Renal pelvis (tissue), 4 donors: ENCODE data around the gene MRPL55. TPM values are rescaled to one million over a fixed set of nuclear protein-coding genes. Genes with fewer than 3 reads are reported as not detected.
"Not testable (repeated sequence)": the region's sequence is repeated elsewhere in the genome, so short reads cannot be mapped to it uniquely, and the experiment has no call there.

Source experiments
- DNase-seq: peaks from one replicate; pipeline ENCODE4 v3.0.0-alpha.2; 2013
- polyA plus RNA-seq, 3 donors: library from polyadenylated mRNA; unstranded; fragments of 120-200 nt; gene quantifications; one replicate each; pipeline ENCODE4 v1.2.1, GENCODE V29; 2013; ENCODE audit not compliant: insufficient read length in 3 of 3

The MRPL55 gene
- polyA plus RNA-seq, 3 donors: 48.5 to 55.6 (median 54.4) TPM

DNA sequence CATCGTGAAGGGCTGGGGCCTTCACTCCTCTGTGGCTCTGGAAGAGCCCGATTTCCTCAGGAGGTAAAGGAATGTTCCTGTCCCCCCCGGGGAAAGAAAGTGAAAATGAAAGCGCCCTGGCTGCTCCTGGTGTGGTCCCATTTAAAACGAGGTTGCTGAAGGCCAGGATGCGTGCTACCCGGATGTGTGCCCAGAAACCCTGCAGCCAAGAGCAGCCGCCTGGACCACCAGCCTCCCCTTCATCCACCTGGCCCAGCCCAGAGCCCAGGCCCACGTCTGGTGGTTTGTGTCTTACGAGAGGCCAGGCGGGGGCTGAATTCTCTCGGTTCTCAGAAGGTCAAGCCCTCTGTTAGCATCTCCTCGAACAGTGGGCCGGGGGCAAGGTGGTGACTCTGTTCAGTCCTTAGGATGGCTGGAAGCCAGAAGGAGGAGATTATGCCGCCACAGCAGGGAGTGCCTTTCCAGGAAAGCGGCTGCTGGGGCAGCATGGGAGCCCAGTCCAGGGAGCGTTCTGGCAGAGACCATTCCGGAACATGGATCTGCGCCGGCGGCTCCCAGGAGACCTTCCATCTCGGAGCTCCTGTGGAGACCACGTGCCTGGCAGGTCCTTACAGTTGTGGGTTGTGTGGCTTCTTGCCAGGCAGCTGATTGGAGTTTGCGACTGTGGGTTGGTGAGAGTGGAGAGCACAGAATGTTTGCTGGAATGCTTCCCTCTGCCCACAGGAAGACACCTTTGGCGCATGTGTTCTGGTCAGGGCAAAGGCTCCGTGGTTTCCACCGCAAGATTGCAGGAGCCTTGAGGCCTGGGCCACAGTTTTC is 32.3 kb upstream of the MRPL55 start:
- no peak for DNase-seq

DNA sequence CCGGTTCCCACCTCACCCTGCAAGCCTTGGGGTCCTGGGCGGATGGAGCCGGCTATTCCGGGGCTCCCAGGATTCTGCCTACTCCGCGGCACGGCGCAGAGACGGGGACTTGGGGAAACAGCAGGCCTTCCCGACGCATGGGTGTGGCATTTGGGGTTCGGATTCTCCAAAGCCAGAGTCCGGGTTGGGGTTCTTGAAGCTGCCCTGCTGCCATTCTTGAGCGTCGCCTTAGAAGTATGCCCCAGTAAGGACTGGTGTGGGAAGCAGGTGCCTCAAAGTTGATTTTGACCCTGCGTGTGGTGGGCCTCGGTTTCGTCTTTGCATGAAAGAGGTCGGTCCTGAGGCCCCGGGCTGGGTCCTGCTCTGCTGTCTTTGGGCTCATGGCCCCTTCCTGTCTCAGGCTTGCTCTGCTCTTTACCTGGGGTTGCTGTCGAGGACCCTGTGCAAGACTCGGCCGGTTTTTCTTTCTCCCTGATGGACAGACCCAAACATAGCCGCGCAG is 31.7 kb upstream of the MRPL55 start:
- no peak for DNase-seq

DNA sequence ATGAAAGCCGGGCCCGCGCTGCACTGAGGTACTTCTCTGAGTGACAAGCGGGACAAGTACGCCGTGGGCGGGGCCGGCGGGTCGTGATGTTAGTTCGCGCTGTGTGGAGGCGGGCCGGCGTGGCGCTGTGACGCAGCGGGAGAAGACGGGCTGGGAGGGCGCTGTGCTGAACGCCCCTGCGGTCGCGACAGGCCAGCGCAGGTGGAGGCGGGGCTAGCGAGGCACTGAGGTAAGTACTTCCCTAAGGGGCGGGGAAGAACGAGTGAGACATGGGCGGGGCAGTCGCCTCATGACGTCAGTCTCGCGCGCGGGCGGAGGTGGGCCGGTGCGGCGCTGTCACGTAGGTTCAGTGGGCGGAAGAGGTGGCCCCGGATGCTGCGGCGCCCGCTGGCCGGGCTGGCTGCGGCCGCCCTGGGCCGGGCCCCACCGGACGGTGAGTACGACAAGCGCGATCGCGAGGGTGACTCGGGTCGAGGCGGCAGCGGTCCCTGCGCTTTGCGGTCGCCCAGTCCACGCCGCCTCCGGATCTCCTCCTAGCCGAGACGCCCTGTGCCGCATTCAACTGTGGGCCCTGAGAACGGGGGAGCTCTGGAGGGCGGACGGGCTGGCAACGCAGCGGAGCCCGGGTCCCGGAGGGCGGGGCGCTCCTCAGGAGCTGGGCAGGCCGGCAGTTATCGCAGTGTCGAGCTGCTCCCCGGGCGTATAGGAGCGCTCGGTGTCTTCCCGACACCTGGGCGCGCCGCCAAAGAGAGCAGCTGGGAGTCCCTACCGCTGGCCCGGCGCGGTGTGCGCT is 31.0 kb upstream of the MRPL55 start, which contains the start of gene GUK1:
Gene GUK1, plus strand, starts transcription at position 349 of the 793 bp plus-strand sequence. Its CDS starts 24 bp downstream, at position 373.
- DNase-seq: peak; percentile 98

DNA sequence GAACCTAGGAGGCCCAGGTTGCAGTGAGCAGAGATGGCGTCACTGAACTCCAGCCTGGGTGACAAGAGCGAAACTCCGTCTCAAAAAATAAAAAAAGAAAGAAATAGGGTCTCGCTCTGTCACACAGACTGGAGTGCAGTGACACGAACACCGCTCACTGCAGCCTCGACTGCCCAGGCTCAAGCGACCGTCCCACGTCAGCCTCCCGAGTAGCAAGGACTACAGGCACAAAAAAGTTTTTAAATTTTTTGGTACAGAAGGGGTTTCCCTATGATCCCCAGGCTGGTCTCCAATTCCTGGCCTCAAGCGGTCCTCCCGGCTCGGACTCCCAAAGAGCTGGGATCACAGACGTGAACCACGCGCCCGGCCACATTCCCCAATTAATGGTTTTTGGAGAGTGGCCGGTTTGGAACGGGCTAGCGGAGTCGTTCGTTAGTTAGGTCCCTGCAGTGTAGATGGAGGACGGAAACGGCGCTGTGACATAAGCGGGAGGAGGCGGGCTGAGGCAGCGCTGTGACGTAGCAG is 30.4 kb upstream of the MRPL55 start:
- DNase-seq: no peak

DNA sequence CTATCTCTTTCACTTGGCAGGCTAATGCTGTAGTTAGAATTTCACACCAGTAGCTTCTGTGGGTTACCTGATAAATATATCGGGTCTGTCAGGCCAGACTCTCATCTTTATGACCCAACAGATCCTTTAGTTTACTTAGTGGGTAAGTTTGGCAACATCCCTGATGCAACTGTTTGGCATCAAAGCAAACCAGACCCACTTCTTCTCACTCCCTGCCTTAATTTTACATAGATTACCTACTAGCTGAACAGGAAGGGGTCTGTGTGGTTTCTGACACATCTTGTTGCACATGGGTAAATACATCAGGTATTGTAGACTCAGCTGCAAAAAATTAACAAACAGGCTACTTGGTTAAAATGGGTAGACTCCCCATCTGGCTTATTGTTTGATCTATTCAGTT is 27.8 kb upstream of the MRPL55 start:
- no peak for DNase-seq

DNA sequence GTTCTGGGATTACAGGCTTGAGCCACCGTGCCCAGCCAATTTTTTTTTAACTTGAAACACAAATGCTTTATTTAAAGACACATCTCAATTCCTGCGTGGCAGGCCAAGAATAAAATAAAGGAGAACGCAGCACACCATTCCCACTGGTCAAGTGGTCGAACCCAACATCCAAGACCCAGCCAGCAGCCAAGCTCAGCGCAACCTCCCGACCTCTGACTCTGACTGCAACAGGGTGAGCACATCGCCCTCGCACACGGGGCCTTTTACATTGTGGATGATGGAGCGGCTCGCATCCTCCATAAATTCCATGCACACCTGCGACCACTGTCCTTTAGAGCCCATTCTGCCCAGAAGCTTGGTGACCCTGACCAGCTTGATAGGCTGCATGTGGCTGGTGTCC is 25.5 kb upstream of the MRPL55 start:
- DNase-seq: no peak

DNA sequence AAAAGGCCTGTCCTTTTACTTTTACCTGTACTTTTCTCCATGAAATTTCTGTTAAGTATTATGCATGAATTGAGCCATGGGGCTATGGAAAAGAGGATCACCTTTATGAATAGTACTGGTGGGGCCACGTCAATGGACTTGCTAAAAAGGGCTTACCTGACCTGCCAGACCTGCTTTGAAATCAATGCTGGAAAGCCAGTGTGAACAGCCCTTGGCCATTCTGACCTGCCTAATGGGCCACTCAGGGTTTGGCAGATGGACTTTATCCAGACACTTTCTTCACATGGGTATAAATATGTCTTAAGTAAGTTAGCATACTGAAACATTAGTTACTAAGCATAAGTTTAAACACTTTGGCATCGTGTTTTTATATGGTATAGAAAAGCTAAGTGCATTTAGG is 22.7 kb upstream of the MRPL55 start:
- DNase-seq: no peak

DNA sequence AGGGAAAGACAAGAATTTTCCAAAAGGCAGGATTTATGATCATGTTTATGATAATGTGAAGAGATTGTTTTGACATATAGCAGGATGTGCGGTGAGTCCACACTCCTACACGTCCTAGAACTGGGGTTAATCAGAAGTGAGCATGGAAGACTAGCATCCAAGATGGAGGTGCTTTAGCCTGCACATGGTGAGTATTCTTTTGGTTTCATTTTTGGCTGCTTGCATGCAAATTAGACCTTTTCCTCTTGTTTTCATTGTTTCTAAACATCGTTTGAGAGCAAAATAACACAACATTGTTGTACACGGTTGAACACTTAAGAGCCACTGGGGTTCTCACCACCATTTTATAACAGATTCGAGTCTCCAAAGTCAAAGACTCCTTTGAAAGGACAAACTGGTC is 16.1 kb upstream of the MRPL55 start:
- DNase-seq: no peak

DNA sequence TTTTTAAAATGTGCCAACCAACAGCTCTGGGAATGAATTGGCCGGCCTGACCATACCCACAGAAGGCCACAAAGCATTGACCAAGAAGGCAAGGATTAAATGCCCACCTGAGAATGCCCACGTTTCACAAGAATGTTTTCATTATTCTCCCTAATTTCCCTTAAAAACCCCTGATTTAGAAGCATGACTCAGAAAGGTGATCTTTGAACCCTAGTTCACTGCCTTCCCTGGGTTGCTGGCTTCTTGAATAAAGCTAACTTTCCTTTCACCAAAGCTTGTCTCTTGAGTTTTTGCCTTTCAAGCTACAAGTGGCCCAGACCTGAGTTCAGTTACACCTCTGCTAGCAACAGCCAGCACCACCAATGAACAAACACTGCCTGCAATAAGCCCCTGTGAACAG is 14.4 kb upstream of the MRPL55 start:
- DNase-seq: no peak

DNA sequence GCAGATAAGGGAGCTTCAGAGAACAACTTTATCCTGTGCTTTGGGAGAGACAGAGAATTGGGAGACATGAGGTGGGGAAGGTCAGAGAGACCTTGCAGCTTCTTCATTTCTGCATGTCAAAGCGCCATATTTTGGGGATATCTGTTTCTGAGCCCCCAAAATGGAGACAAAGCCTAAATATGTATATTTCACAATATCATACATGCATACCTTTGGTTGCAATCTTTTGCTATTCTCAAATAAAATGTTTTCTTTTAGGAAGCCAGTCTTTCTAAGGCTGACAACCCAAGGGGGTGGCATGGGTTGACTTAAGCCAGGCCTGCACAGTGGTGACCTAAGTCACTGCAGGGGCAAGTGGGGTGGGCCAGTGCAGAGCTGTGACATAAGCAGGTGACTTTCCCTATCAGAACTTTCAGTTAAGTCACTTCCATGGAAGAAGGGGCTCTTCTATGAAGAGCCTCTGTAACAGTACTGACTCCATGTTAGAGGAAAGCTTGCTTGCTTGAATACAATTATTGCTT is 13.9 kb upstream of the MRPL55 start:
- no peak for DNase-seq

DNA sequence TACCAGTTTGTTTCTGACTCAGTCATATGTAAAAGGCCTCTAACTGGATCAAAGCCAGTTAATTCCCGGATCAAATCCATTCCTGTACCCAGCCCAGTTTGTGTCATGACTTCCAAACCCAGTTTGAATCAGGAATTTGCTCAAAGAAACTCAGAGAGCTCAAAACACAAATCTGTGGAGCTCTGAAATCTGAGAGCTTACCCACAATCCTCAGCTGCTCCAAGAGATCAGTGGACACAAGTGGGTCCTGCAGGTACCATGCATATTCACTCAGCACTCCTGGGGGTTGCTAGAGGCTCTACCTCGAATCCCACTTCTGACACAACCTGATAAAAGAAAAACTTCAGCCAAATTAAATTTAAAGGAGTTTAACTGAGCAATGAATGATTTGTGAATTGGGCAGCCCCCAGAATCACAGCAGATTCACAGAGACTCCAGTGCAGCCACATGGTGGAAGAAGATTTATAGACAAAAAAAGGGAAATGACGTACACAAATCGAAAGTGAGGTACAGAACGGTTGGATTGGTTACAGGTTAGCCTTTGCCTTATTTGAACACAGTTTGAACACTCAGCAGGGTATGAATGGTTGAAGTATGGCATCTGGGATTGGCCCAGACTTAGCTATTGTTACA is 11.9 kb upstream of the MRPL55 start:
- DNase-seq: no peak

DNA sequence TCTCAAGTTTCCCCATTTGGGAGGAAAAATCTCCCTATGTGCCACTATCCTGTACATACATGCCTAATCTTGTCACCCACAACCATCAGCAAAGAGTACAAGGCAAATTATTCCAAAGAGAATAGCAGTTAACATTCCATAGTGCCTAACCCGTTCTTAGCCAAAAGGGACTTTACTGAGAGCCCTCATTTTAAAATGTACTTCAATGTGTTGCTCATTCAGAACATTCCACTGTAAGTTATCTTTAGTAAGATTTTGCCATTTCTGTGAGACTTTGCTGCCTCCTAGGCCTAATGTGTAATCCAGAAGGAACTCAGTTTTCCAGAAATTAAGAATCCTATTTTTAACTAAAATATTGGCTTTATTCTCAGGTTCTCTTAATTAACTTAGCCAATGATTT is 11.3 kb upstream of the MRPL55 start:
- DNase-seq: no peak

DNA sequence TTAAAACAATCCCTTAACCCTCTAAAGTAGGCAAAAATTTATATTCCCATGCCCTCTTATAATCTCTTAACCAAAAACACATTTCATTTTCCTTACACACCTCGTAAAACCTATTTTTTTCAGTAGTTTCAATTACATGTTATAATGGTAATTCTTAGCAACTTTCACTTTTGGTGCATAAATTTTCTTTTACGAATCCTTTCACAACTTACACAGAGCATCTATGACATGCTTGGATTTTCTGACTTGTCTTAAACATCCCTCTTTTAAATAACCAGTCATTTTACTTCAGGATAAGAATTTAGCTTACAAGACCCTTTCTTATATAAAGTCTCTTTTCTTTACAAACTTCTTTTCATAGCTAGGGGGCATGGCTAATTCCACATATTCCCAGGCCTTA is 8.9 kb upstream of the MRPL55 start:
- no peak for DNase-seq

DNA sequence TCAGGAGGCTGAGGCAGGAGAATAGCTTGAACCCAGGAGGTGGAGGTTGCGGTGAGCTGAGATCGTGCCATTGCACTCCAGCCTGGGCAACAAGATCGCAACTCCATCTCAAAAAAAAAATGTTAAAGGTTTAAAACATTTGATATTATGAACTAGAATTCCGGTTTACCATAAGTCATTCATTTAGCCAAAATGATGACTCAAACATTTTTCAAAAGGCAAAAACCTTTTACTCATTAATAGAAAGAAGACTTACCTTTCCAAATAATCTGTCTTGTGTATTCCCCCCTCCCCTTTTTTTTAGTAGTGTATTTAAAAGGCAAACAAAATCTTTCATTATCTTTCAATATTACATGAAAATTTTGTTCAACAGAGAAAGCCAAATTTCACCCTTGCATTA is 8.2 kb upstream of the MRPL55 start:
- no peak for DNase-seq

DNA sequence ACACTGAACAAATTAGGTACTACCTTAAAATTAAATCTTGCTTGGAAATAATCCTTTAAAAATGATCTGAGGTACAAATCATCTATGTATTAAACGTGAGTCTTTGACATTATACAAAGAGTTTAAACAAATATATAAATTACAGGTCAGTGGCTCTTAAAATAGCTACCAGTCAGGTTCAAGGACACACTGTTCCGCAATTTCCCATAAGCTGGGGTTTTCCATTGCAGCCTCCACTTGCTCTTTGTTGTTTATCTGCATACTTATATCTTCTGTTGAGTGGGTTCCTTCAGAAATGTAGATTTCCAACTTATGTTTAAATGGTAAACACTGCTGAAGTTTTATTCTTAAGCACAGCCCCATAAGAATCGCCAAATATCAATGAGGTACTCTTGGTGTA is 5.7 kb upstream of the MRPL55 start:
- DNase-seq: no peak

DNA sequence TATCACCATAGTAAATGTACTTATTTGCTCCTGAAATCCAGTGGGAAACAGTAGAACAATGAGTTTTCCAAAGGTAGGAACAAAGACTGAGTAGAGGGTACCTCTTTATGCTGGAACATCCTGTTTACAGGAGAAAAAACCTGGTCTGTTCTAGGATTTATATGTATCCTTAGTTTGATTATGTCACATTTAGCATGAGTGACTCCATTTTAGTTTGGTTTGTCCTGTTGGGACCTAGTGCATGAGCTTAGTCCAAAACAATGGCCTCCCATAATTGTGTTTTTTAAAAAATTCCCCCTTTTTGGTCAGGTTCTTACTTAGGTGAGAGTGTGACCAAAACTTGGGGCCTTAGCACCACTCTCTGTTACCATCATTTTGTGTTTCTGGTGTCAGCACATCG is 3.5 kb upstream of the MRPL55 start:
- no peak for DNase-seq

DNA sequence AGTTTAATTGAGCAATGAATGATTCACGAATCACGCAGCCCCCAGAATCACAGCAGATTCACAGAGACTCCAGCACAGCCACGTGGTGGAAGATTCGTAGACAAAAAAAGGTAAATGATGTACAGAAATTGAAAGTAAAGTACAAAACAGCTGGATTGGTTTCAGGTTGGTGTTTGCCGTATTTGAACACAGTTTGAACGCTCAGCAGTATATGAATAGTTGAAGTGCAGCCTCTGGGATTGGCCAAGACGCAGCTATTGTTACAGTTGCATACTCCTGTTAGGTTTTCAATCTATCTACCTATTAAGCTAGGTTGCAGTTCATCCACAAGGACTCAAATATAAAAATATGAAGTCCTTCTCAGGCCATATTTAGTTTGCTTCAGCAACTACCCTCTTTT is 3.1 kb upstream of the MRPL55 start:
- DNase-seq: no peak

DNA sequence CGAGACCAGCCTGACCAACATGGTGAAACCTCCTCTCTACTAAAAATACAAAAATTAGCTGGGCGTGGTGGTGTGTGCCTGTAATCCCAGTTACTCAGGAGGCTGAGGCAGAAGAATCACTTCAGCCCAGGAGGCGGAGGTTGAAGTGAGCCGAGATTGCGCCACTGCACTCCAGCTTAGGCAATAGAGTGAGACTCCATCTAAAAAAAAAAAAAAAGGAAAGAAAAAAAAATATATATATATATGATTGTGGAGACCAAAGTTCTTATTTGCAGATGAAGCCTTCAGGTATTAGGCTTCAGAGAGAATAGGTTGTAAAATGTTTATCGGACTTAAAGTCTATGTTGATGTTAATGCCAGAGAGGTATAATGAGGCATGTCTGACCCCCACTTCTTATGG is 2.2 kb upstream of the MRPL55 start:
- not testable (repeated sequence) for DNase-seq

DNA sequence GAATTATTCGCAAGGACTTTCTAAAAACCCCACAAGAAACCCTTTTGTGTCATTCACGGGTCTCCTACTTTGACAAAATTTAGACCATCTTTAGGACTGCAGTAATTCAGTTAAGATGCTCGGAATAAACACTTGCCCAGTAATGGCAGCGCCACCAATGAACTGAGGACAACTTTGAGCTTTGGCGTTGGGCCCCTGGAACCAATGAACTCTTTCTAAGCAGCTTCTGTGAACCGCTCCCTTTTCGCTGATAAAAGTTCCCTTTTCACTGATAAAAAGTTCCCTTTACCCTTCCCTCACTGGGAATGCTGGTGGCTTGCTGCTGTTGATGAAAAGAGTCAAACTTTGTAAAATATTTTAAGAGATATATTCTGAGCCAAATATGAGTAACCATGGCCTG is 1.5 kb upstream of the MRPL55 start:
- DNase-seq: no peak

DNA sequence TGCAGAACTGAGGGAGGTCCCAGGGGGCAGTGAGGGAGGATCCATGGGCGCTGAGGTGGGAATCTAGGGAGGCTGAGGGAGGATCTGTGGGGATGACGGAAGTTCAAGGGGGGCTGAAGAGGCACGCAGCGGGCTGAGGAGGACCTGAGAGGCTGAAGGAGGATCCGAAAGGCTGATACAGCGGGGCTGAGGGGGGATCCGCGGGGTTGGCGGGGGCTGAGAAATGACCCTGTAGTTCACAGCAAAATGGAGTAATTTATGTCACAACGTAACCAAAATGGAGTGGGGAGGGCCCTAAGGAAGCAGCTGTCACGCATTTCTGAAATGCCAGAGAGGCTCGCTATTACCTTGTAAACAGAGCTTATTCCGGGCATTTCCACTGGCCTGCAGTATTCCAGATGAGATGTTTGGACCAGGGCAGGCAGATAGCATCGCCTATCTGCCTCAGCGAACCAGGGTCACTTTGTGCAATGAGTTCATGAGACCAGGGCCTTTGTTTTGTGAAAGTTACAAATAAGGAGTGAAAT is 926 bp upstream of the MRPL55 start:
- peak; percentile 54 for DNase-seq

DNA sequence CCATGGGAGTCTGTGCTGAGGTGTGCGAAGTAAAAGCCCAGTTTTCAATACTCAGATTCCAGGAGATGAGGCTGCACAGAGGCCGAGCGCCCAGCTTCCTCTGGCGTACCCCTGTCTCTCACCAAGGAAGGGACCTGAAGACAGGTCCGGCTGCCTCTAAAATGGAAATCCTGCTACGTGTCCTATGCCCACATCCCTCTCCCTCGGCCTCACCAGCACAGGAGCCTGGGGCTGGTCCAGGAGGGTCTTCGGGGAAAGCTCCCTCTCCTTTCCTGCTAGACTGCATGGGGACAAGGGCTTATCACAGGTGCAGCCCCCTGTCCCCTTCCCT is 392 bp downstream of the MRPL55 start:
- no peak for DNase-seq
